Spleen (tissue), 7 donors: ENCODE results near the gene DOCK1.

Experiments
- POLR2A ChIP-seq, 3 donors: fragments of 450-650 bp; IDR thresholded peaks; one replicate each; pipeline ENCODE4 v1.5.1; 2017; ENCODE audit warnings: antibody characterized with exemption in 3 of 3, mild to moderate bottlenecking in 1 of 3
- TF ChIP-seq, protein P1 (sequence below), 11 experiments: fragments of 200-600 bp in 7 of 11; fragments of 450-650 bp in 4 of 11; sonication (generic) in 4 of 11; IDR thresholded peaks in 8 of 11; conservative IDR thresholded peaks in 3 of 11; 1 replicate in 7 of 11; 2 replicates in 4 of 11; pipeline versions ENCODE4 v1.4.0 to v1.8.0; 2016 to 2021; ENCODE audit warnings: antibody characterized with exemption in 11 of 11, inconsistent platforms in 4 of 11, mild to moderate bottlenecking in 1 of 11
- donor health status: DM: no; HTN: no; CAD: no; lungs with moderate emphysema.
- donor health status: DM: no; HTN: no; CAD: no.
- donor health status: DM: no; HTN: no; CAD: no.

DNA sequence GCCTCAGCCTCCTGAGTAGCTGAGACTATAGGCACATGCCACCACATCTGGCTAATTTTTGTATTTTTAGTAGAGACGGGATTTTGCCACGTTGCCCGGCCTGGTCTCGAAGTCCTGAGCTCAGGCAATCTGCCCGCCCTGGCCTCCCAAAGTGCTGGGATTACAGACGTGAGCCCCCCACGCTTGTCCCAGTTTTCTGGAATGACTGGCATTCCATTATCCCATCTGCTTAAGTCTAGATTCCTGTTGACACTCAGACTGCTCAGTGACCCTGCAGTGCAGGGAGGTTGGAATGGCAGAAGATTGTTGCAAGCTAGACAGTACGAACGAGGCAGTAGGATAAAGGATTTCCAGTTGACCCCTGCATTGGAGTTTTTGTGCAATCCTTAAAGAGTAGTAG is 508.8 kb downstream of the DOCK1 start:
- TF ChIP-seq, protein P1, sequence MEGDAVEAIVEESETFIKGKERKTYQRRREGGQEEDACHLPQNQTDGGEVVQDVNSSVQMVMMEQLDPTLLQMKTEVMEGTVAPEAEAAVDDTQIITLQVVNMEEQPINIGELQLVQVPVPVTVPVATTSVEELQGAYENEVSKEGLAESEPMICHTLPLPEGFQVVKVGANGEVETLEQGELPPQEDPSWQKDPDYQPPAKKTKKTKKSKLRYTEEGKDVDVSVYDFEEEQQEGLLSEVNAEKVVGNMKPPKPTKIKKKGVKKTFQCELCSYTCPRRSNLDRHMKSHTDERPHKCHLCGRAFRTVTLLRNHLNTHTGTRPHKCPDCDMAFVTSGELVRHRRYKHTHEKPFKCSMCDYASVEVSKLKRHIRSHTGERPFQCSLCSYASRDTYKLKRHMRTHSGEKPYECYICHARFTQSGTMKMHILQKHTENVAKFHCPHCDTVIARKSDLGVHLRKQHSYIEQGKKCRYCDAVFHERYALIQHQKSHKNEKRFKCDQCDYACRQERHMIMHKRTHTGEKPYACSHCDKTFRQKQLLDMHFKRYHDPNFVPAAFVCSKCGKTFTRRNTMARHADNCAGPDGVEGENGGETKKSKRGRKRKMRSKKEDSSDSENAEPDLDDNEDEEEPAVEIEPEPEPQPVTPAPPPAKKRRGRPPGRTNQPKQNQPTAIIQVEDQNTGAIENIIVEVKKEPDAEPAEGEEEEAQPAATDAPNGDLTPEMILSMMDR (IDR thresholded peaks at IDR 0.05 in 8 of 11, conservative IDR thresholded peaks at IDR 0.05 in 3 of 11), result no peak
- TF ChIP-seq POLR2A (IDR thresholded peaks at IDR 0.05), result no peak
